Measurements from ENCODE around the gene PARM1.

- TF ChIP-seq POLR2A (IDR thresholded peaks at IDR 0.05) (no peak), CTCF (IDR thresholded peaks at IDR 0.05) (no peak), POLR2AphosphoS5 (IDR thresholded peaks at IDR 0.05) (no peak), EP300 (IDR thresholded peaks at IDR 0.05) (no peak)
Observed at GRCh38 chr4:75028196-75028854, 95.4 kb downstream of the PARM1 start.
